ENCODE results near the gene SOHLH1.

- no peak for TF ChIP-seq GATA3 (IDR thresholded peaks at IDR 0.05; ENCODE audit: low read depth, low read length)
- no peak for TF ChIP-seq GATA2 (IDR thresholded peaks at IDR 0.05; ENCODE audit: low read depth, low read length)
Measured at GRCh38 chr9:135689011-135689410, 10.3 kb downstream of the SOHLH1 start.

Data from SH-SY5Y (cell line).